Cardiac septum (tissue), 1 donor: ENCODE measurements around the gene HOXB3. TPM values are rescaled to one million over a fixed set of nuclear protein-coding genes. Genes with fewer than 3 reads are reported as not detected.

Experiments used
- DNase-seq: peaks from one replicate; pipeline ENCODE4 v3.0.0-alpha.2; 2020; ENCODE audit warnings: low spot score
- intact Hi-C: fragments of 100-400 bp; cut with DNase I; formaldehyde crosslinking; loops from one replicate; pipeline ENCODE4 v1.14.0; 2022
- total RNA-seq: library from RNA; stranded (reverse); fragmentation: NEBNext Ultra II Directional; extraction: Animal tissue kit (Norgen Biotek cat#: 25700); gene quantifications from one replicate; pipeline ENCODE4 v1.2.1, GENCODE V29; 2021
- donor health status: DM: no; HTN: no; CAD: no.

Gene HOXB3
- total RNA-seq, 1 donor from 2014 or later, result 4.2 TPM

- DNase-seq, result no peak
- intact Hi-C loops, result no loop called here
These were observed 14.1 kb upstream of the HOXB3 start for GRCh38 chr17:48603959-48604769.

DNA sequence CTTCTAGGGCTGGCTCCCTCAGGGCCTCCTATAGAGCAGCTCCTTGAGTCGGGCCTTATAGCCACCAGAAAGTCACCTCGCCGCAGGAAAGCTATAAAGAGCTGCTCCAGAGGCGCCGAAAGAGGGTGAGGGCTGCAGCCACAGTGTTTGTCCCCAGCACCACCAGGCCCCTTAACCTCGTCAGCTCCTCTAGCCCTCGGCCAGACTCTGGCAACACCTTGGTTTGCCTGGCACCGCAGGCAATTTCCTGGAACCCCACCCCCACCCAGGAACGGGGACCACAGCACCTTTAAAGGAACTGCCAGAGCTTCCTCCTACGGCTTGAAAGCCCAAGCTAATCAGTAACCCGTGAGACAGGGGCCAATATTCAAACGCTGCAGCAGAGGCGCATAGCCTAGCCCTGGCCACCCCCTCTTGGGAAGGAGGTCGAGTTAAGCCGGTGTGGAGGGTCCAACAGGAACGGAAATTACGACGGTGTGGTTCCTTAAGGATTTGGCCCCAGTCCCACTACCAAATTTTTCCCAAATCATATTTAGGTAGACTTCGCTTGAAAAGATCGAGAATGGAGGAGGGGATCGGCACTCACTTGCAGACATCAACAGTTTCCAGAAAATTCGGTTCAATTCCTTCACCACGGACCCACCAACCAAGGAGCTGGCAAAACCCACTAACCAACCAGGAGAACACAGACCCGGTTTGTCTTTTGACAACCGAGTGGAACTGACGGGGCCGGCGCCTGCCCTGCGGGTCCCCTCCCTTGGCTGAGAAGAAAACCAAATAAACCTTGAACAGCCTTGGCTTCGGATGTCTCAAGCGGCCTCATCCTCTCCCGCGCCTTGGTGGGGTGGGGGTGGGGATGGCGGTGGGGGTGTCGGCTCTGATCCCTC is 11.7 kb upstream of the HOXB3 start:
- intact Hi-C loops, result no loop called here
- DNase-seq, result no peak

GRCh38 chr17:48601207-48601538 is 11.1 kb upstream of the HOXB3 start:
- intact Hi-C loops, result no loop called here
- no peak for DNase-seq

DNA sequence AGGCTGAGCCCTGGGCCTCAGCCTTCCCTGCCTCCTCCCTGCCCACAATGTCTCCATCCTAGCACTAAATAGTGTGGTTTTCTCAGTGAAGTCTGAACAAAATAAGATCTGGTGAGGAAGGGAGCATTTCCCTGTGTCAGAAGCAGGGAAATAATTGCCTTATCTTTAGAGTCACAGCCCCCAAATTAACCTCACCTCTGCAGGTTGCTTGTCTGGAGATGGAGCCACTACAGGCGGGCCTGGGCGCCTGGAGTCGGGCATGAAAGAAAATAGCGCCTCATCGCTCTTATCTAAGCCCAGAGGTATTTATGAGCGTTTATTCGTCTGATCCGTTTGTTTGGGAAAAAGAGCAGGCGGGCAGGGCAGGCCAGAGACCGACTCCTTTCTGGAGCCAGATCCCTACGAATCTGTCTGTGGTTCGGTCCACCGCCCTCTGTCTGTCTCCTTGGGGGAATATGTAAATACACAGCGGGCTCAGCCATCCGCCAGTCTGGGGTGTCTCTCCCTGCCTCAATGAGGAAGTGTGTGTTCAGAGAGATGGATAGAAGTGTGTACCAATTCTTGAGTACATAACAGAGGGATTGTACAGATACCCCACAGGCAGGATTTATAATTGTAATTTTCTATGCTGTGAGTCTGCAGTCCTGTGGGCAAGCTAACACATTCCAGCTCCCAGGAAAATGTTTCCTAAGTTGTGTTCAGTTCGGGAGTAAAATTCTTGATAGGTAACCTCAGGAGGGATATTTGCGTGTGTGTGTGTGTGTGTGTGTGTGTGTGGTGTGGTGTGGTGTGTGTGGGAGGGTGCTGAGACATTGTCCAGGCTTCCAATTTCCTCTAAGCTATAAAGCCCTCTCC is 10.4 kb upstream of the HOXB3 start:
- intact Hi-C loops, result no loop called here
- no peak for DNase-seq

DNA sequence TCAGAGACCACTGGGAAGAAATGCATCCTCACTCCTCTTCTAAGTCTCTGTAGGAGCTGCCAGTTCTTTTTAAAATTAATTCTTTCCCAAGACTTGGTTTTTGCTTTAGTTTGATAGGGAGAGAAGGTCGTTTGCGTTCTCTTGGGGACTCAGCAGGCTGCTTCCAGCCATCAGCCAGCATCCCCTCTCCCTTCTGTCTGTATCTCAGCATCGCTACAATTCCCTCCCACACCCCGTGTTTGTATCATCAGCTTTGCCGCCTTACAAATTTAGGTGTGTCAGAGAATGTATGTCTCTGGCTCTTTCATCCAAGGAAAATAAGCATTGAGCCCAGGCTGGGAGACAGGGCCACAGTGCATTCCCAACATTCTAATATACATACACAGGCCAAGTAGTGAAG is 9.3 kb upstream of the HOXB3 start:
- intact Hi-C loops, result loop anchor here (10.0 kb wide), 1 partner anchor 355 kb away; no protein-coding TSS in a partner anchor

GRCh38 chr17:48598736-48599135 is 8.7 kb upstream of the HOXB3 start:
- intact Hi-C loops, result loop anchor here (10.0 kb wide), 1 partner anchor 354 kb away; no protein-coding TSS in a partner anchor
- no peak for DNase-seq

More for the DNA sequence above, 9.3 kb upstream of the HOXB3 start:
- DNase-seq, result no peak

GRCh38 chr17:48597778-48598631 is 8.0 kb upstream of the HOXB3 start:
- intact Hi-C loops, result loop anchor here (10.0 kb wide), 1 partner anchor 353 kb away; no protein-coding TSS in a partner anchor
- no peak for DNase-seq

DNA sequence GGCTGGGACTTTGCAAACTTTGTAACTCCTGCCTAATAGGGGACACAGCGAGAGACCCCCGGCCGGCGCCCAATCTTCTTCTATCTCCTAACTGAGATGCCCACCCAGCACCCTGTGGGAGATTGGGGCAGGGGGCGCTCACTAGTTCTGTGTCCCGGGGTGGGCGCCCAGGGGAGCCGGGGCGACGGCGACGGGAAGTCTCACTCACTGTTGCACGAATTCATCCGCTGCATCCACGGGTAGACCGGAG is 7.4 kb upstream of the HOXB3 start:
- no peak for DNase-seq
- intact Hi-C loops, result loop anchor here (10.0 kb wide), 1 partner anchor 353 kb away; no protein-coding TSS in a partner anchor

DNA sequence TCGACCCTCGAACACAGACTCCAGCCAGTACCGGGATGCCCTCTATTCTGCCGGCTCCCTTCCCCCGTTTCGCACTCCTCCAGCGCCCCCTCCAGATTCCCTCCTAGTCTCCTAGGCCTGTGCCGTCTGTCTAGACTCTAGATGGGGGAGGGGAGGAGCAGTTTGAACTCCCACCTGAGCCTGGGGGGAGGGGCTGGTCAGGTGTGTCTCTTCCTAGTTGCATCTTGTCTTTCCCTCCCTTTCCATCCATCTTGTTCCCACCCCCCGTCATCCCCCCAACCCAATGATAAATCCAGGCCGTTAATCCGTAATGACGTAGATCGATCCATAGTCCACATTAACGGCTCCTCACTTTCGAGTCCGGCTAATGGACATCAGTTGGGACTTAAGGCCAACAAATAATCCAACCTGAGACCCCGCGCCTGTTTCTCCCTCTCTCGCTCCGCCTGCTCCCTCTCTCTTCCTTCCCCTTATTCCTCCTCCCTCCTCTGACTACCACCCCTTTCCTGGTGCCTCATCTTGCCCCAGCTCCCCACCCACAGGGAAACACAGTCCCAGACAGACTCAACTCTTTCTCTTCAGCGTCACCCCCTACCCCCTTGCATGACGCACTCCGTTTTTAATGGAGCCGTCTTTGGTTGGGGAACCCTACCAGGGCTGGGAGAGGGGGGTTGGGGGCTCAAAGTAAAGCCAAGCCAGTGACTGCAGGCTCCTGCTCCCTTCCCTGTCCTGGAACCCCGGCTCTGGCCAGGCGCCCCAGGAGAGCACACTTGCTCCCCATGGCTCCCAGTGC is 6.9 kb upstream of the HOXB3 start:
- intact Hi-C loops, result loop anchor here (10.0 kb wide), 1 partner anchor 352 kb away; no protein-coding TSS in a partner anchor
- no peak for DNase-seq

GRCh38 chr17:48596000-48596734 is 6.1 kb upstream of the HOXB3 start:
- no peak for DNase-seq
- intact Hi-C loops, result loop anchor here (10.0 kb wide), 1 partner anchor 351 kb away; no protein-coding TSS in a partner anchor

- DNase-seq, result no peak
- intact Hi-C loops, result loop anchor here (10.0 kb wide), 1 partner anchor 351 kb away; no protein-coding TSS in a partner anchor
These were observed 5.4 kb upstream of the HOXB3 start for GRCh38 chr17:48595278-48595999.

GRCh38 chr17:48594538-48595277 is 4.7 kb upstream of the HOXB3 start:
- DNase-seq, result no peak
- intact Hi-C loops, result loop anchor here (5.0 to 10.0 kb wide), 2 partner anchors 257 to 350 kb away; no protein-coding TSS in a partner anchor

GRCh38 chr17:48593840-48594537 is 3.9 kb upstream of the HOXB3 start:
- intact Hi-C loops, result loop anchor here (5.0 to 10.0 kb wide), 2 partner anchors 257 to 349 kb away; no protein-coding TSS in a partner anchor

GRCh38 chr17:48593126-48593829 is 3.2 kb upstream of the HOXB3 start, which contains the start of gene HOXB5:
HOXB5 (minus strand) TSS chr17:48593779; CDS start chr17:48593682, 97 bp downstream.
- no peak for DNase-seq
- intact Hi-C loops, result loop anchor here (5.0 to 10.0 kb wide), 2 partner anchors 256 to 348 kb away; no protein-coding TSS in a partner anchor

More at GRCh38 chr17:48593840-48594537, 3.9 kb upstream of the HOXB3 start:
- DNase-seq, result no peak
